Esophagus muscularis mucosa (tissue), 4 donors: ENCODE results near the gene HAVCR1. TPM values are rescaled to one million over a fixed set of nuclear protein-coding genes. Genes with fewer than 3 reads are reported as not detected.
"Not testable (repeated sequence)": the region's sequence is repeated elsewhere in the genome, so short reads cannot be mapped to it uniquely, and the experiment has no call there.

ENCODE experiments used
- DNase-seq: peaks from one replicate; pipeline ENCODE4 v3.0.0-alpha.2; 2017; ENCODE audit errors: extremely low spot score
- H3K27ac ChIP-seq, 4 donors: fragments of 200-600 bp; sonication (generic); replicated peaks in 1 of 4; 1 replicate in 3 of 4; 2 replicates in 1 of 4; pipeline ENCODE4 v1.5.1; 2016 to 2019; ENCODE audit warnings: mild to moderate bottlenecking in 1 of 4
- H3K27me3 ChIP-seq, 4 donors: fragments of 200-600 bp; sonication (generic); one replicate each; pipeline versions ENCODE4 v1.5.1 to v1.6.0; 2016 to 2019
- H3K36me3 ChIP-seq, 4 donors: fragments of 200-600 bp; sonication (generic); one replicate each; pipeline ENCODE4 v1.5.1; 2016 to 2019
- H3K4me1 ChIP-seq, 4 donors: fragments of 200-600 bp; sonication (generic); one replicate each; pipeline ENCODE4 v1.5.1; 2016 to 2019
- H3K4me3 ChIP-seq, 4 donors: fragments of 200-600 bp; sonication (generic); 1 replicate in 2 of 4; 2 replicates in 2 of 4; pipeline ENCODE4 v1.5.1; 2016 to 2019; ENCODE audit warnings: mild to moderate bottlenecking in 4 of 4, moderate library complexity in 1 of 4
- H3K9me3 ChIP-seq, 4 donors: fragments of 200-600 bp; sonication (generic); 1 replicate in 3 of 4; 2 replicates in 1 of 4; pipeline ENCODE4 v1.5.1; 2016 to 2019
- EP300 ChIP-seq: sonication (generic); formaldehyde crosslinking; IDR thresholded peaks from one replicate; pipeline ENCODE4 v1.6.1; 2017; ENCODE audit warnings: antibody characterized with exemption
- POLR2A ChIP-seq: fragments of 450-650 bp; IDR thresholded peaks from one replicate; pipeline ENCODE4 v1.6.1; 2017; ENCODE audit warnings: antibody characterized with exemption, moderate library complexity, mild to moderate bottlenecking, low read depth
- POLR2AphosphoS5 ChIP-seq, 2 donors: sonication (generic); formaldehyde crosslinking; IDR thresholded peaks; one replicate each; pipeline ENCODE4 v1.6.1; 2017; ENCODE audit warnings: antibody characterized with exemption in 2 of 2
- WGBS: methylation state at CpG from one replicate; pipeline ENCODE4 v1.1.5; 2018; 5-methylcytosine and 5-hydroxymethylcytosine counted together
- intact Hi-C: fragments of 100-400 bp; cut with DNase I; formaldehyde crosslinking; loops from one replicate; pipeline ENCODE4 v1.15.1; 2023
- total RNA-seq, 4 donors: library from RNA; depleted of rRNA; stranded (reverse); fragments of >200 nt; gene quantifications; one replicate each; pipeline versions ENCODE4 v1.1.0 to v1.2.1, GENCODE V29; 2016
- TF ChIP-seq, protein P1 (sequence below), 3 experiments: fragments of 200-600 bp in 2 of 3; fragments of 450-650 bp in 1 of 3; sonication (generic) in 2 of 3; IDR thresholded peaks; one replicate each; pipeline ENCODE4 v1.5.1; 2017 to 2019; ENCODE audit warnings: antibody characterized with exemption in 3 of 3, mild to moderate bottlenecking in 2 of 3, moderate library complexity in 1 of 3

The HAVCR1 gene
- total RNA-seq, 4 donors from 2014 or later, result 0.17 TPM; not detected in 3

DNA sequence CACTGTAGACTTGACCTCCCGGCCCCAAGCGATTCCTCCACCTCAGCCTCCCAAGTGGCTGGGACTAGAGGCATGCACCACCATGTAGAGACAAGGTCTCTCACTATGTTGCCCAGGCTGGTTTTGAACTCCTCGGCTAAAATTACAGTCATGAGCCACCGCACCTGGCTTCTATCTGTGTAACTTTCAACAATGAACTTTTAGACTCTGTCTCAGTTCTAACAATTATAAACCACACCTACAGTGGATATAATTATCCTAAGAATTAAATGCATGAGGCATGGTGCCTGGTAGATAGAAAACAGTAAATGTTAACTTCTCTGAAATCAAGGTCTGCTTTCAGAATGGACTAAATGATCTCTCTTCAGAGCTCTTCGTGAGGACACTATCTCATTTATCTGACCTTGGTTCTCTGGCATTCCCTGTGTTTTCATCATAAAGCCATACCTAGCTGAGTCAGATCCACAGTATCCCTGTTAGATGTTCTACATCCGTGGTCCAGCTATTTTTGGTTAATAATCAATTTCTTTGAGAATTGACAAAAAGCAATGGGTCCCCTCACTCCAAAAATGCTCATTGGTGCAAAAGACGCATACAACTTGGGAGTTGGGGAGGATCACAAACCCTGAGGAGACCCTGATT is 7.2 kb downstream of the HAVCR1 start:
- H3K27me3 ChIP-seq, result no peaks in the 10 kb centered on the region
- H3K4me1 ChIP-seq, result no peaks in the 10 kb centered on the region
- no peak for DNase-seq
- no peak for TF ChIP-seq EP300
- TF ChIP-seq POLR2AphosphoS5 (IDR thresholded peaks at IDR 0.05), result no peak
- TF ChIP-seq POLR2A, result no peak
- TF ChIP-seq, protein P1, sequence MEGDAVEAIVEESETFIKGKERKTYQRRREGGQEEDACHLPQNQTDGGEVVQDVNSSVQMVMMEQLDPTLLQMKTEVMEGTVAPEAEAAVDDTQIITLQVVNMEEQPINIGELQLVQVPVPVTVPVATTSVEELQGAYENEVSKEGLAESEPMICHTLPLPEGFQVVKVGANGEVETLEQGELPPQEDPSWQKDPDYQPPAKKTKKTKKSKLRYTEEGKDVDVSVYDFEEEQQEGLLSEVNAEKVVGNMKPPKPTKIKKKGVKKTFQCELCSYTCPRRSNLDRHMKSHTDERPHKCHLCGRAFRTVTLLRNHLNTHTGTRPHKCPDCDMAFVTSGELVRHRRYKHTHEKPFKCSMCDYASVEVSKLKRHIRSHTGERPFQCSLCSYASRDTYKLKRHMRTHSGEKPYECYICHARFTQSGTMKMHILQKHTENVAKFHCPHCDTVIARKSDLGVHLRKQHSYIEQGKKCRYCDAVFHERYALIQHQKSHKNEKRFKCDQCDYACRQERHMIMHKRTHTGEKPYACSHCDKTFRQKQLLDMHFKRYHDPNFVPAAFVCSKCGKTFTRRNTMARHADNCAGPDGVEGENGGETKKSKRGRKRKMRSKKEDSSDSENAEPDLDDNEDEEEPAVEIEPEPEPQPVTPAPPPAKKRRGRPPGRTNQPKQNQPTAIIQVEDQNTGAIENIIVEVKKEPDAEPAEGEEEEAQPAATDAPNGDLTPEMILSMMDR (IDR thresholded peaks at IDR 0.05), result no peak
- no peak overlapping the region for H3K4me3 ChIP-seq
- no peaks in the 10 kb centered on the region for H3K9me3 ChIP-seq
- H3K27ac ChIP-seq, result no peak overlapping the region
- WGBS, result 79% methylated on average over 7 of the region's 7 CpGs
- intact Hi-C loops, result no loop called here
- no peaks in the 10 kb centered on the region for H3K36me3 ChIP-seq

DNA sequence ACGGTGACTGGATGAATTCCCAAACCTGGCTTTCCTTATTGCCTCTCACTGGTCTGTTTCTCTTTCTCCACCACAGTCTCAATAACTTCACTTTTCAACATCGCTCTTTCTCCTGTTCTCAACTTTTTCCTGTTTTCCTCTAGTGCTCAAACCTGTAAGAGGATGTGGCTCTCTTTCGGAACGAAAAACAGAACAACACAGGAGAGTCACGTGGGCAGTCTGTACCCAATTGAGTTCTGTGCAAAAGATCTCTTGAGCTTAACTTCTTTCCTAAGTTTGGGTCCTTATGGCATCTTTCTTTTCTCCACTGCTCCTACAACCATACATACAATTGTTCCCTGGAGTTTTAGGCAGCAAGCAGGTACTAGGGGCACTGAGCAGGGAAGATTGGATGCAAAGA is 8.9 kb downstream of the HAVCR1 start:
- Histone ChIP-seq H3K36me3 (no peaks in the 10 kb centered on the region), H3K27ac (no peak overlapping the region), H3K4me1 (no peaks in the 10 kb centered on the region), H3K9me3 (no peaks in the 10 kb centered on the region), H3K4me3 (no peak overlapping the region), H3K27me3 (no peaks in the 10 kb centered on the region)
- no peak for DNase-seq
- TF ChIP-seq EP300, result no peak
- WGBS, result 73% methylated on average over 5 of the region's 5 CpGs
- intact Hi-C loops, result no loop called here

DNA sequence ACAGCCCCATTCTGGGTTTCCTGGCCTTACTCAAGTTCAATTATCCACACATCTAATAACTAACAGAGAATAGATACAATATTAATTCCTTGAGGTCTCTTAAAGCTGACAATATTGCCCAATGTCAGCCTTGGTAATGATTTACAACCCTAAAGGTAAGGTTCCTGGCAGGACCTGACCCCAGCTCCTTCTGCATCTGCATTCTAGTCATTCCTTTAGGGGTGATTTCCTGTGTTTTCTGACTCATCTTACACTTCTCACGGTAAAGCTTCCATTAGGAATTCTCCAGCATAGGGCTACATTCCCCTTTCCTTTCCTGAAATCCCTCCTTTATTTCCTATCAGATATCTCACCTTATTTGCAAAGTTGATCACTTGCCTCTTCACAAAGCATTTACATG is 9.3 kb downstream of the HAVCR1 start:
- Histone ChIP-seq H3K27me3 (no peaks in the 10 kb centered on the region), H3K4me3 (no peak overlapping the region), H3K4me1 (no peaks in the 10 kb centered on the region), H3K9me3 (no peaks in the 10 kb centered on the region), H3K27ac (no peak overlapping the region), H3K36me3 (no peaks in the 10 kb centered on the region)
- no peak for DNase-seq
- 26% methylated on average over 1 of the region's 1 CpG for WGBS
- intact Hi-C loops, result no loop called here
- TF ChIP-seq POLR2AphosphoS5 (IDR thresholded peaks at IDR 0.05), result no peak
- TF ChIP-seq, protein P1 (IDR thresholded peaks at IDR 0.05), result no peak
- TF ChIP-seq POLR2A, result no peak
- no peak for TF ChIP-seq EP300

DNA sequence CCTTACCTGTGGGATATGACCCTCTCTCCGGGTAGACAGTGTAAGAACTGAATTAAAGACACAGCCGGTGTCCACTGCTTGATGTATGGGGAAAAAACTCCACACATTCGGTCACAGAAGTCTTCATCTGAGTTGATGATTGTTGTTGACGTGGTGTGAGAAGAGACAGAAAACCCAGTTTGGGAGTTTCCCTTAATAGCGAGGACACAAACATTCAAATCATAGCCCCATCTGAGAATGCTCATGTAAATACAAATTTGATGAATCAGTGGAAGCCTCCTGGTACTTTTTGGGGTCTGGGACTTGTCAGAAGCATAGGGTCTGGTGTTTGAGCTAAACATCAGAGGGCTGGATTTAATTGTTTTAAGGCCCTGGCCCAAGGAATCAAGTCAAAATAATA is 11.0 kb downstream of the HAVCR1 start:
- intact Hi-C loops, result no loop called here
- TF ChIP-seq POLR2AphosphoS5 (IDR thresholded peaks at IDR 0.05) (no peak), POLR2A (no peak), EP300 (no peak)
- TF ChIP-seq, protein P1 (IDR thresholded peaks at IDR 0.05), result no peak
- Histone ChIP-seq H3K4me3 (no peak overlapping the region), H3K36me3 (no peaks in the 10 kb centered on the region), H3K27ac (no peak overlapping the region), H3K4me1 (no peaks in the 10 kb centered on the region), H3K27me3 (no peaks in the 10 kb centered on the region), H3K9me3 (no peaks in the 10 kb centered on the region)
- 91% methylated on average over 5 of the region's 5 CpGs for WGBS
- no peak for DNase-seq

DNA sequence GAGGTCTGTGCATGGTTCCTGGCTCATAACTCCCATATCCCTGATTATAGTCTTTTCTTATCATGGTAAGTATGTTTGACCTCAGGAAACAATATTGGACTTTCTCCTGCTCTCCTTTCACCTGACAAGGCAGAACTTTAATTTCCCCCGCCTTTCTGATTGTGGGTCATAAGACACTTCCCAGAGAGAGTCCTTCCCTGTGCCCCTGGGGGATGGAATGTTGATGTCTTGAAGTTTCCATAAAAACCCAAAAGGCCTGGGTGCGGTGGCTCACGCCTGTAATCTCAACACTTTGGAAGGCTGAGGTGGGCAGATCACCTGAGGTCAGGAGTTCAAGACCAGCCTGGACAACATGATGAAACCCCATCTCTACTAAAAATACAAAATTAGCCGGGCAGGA is 11.9 kb downstream of the HAVCR1 start:
- WGBS, result 93% methylated on average over 4 of the region's 4 CpGs
- H3K9me3 ChIP-seq, H3K4me3 ChIP-seq, H3K27me3 ChIP-seq, H3K4me1 ChIP-seq, H3K36me3 ChIP-seq, H3K27ac ChIP-seq, DNase-seq, intact Hi-C loops: not testable (repeated sequence)

DNA sequence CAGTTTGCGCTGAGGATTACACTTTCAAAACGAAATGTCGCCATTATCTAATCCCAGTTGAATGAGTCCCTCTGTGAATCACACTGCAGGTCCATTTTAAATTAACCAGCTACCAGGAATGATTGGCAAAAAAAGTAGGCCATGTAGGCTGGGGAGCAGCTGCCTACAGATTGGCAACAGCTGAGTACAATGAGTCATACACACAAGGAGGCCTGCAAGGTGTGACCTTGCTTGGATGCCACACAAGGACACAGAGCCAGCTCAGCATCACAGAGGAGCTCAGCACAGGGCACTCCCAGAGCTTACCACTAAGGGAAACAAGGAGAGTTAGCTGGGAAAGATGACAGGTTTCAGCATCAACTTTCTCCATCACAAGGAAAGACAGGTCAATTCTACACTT is 12.9 kb downstream of the HAVCR1 start:
- H3K27ac ChIP-seq, result no peak overlapping the region
- DNase-seq, result no peak
- H3K4me3 ChIP-seq, result no peak overlapping the region
- H3K36me3 ChIP-seq, result no peaks in the 10 kb centered on the region
- WGBS, result 95% methylated on average over 3 of the region's 3 CpGs
- intact Hi-C loops, result no loop called here
- no peaks in the 10 kb centered on the region for H3K27me3 ChIP-seq
- H3K4me1 ChIP-seq, result no peaks in the 10 kb centered on the region
- H3K9me3 ChIP-seq, result no peaks in the 10 kb centered on the region
- no peak for TF ChIP-seq POLR2AphosphoS5 (IDR thresholded peaks at IDR 0.05)
- TF ChIP-seq EP300, result no peak
- TF ChIP-seq, protein P1 (IDR thresholded peaks at IDR 0.05), result no peak
- no peak for TF ChIP-seq POLR2A
